CD4-positive, alpha-beta T cell (primary cell): ENCODE results near the gene CDYL2. TPM values are rescaled to one million over a fixed set of nuclear protein-coding genes. Genes with fewer than 3 reads are reported as not detected.

ENCODE experiments used
- ATAC-seq: fragments of 200-7000 bp; cut with Tn5 transposase; one replicate; pipeline ENCODE4 v1.10.0; 2022; ENCODE audit warnings: mild to moderate bottlenecking; ENCODE audit not compliant: poor library complexity
- CTCF ChIA-PET: fragments of 350-600 bp; sonication (Branson Sonifier 250); formaldehyde crosslinking; loops from one replicate; lab custom pipeline; 2021; ENCODE audit warnings: antibody characterized with exemption, inconsistent platforms; lab: Charles Lee
- POLR2A ChIA-PET: fragments of 350-600 bp; sonication (Branson Sonifier 250); formaldehyde crosslinking; loops from one replicate; lab custom pipeline; 2021; ENCODE audit warnings: antibody characterized with exemption, inconsistent platforms; lab: Charles Lee
- DNase-seq, 14 experiments: peaks; one replicate each; pipeline ENCODE4 v3.0.0-alpha.2; 2013 to 2020; ENCODE audit warnings: mixed read lengths in 2 of 14
- H3K27ac ChIP-seq, 2 donors: one replicate each; pipeline versions ENCODE4 v1.5.1 to v1.7.0; 2013; ENCODE audit warnings: low read length in 2 of 2, low read depth in 1 of 2, mild to moderate bottlenecking in 1 of 2
- H3K27me3 ChIP-seq, 2 experiments: 1 replicate in 1 of 2; 2 replicates in 1 of 2; pipeline versions ENCODE4 v1.6.1 to v1.7.0; 2013; ENCODE audit warnings: low read length in 2 of 2, control low read depth in 1 of 2, mild to moderate bottlenecking in 1 of 2, moderate library complexity in 1 of 2; ENCODE audit not compliant: insufficient read depth in 2 of 2, control insufficient read depth in 1 of 2
- H3K36me3 ChIP-seq: one replicate; pipeline ENCODE4 v1.6.1; 2013; ENCODE audit warnings: low read length, control low read depth; ENCODE audit not compliant: insufficient read depth
- H3K4me1 ChIP-seq: one replicate; pipeline ENCODE4 v1.6.1; 2013; ENCODE audit warnings: low read length, control low read depth; ENCODE audit not compliant: insufficient read depth
- H3K4me3 ChIP-seq: one replicate; pipeline ENCODE4 v1.5.1; 2013; ENCODE audit warnings: mild to moderate bottlenecking, low read length, moderate library complexity
- H3K9me3 ChIP-seq, 2 experiments: 1 replicate in 1 of 2; 2 replicates in 1 of 2; pipeline versions ENCODE4 v1.6.1 to v1.7.0; 2013; ENCODE audit warnings: low read length in 2 of 2, mild to moderate bottlenecking in 2 of 2, control low read depth in 1 of 2, moderate library complexity in 1 of 2; ENCODE audit not compliant: control insufficient read depth in 1 of 2, insufficient read depth in 1 of 2
- H3K27ac Mint-ChIP-seq: one replicate; pipeline ENCODE4 v1.8.0; 2020; ENCODE audit warnings: mixed read lengths
- H3K27me3 Mint-ChIP-seq: one replicate; pipeline ENCODE4 v1.8.0; 2021; ENCODE audit warnings: mixed read lengths
- H3K36me3 Mint-ChIP-seq: one replicate; pipeline ENCODE4 v1.8.0; 2021; ENCODE audit warnings: low read depth, mixed read lengths
- H3K4me1 Mint-ChIP-seq: one replicate; pipeline ENCODE4 v1.8.0; 2021; ENCODE audit warnings: low read depth, mixed read lengths
- H3K4me3 Mint-ChIP-seq: one replicate; pipeline ENCODE4 v1.8.0; 2020; ENCODE audit warnings: mild to moderate bottlenecking, mixed read lengths
- H3K9me3 Mint-ChIP-seq: one replicate; pipeline ENCODE4 v1.8.0; 2020; ENCODE audit warnings: mixed read lengths
- intact Hi-C, 2 experiments: fragments of 100-400 bp; cut with DNase I in 1 of 2; cut with micrococcal nuclease in 1 of 2; formaldehyde crosslinking; loops; one replicate each; pipeline versions ENCODE4 v1.15.1 to v1.9.0; 2023 to 2025; cut with DNase I, micrococcal nuclease
- total RNA-seq, 174 experiments: library from RNA in 2 of 174; stranded (reverse) in 2 of 174; gene quantifications; one replicate each; pipeline ENCODE4 v1.2.3 and lab custom pipeline; 2021 to 2026
- TF ChIP-seq, protein P1 (sequence below): fragments of 200-600 bp; IDR thresholded peaks from one replicate; pipeline ENCODE4 v1.8.0; 2022; ENCODE audit warnings: antibody characterized with exemption, mild to moderate bottlenecking

Gene CDYL2
- total RNA-seq, 2 experiments from 2014 or later, result 14.3 to 15.8 TPM

DNA sequence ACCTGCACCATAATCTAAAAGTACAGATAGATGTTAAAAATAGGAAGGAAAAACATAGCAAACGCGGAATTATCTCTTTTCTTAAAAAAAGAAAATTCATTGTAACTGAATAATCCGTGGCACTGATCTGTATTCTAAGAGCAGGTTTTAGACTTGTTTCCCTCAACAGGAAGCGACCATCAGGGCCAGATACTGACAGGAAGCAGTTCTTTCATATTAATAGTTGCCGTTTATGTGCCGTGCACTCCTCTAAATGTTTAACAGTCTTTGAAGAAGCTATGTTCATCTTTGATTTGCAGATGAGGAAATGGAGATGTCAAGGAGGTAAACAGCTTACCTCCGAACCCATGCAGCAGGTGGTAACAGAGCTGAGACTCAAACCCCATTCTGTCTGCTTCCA is 240.0 kb downstream of the CDYL2 start:
- no peaks in the 10 kb centered on the region for H3K27me3 Mint-ChIP-seq
- no peaks in the 10 kb centered on the region for H3K9me3 Mint-ChIP-seq
- ATAC-seq, result peak; percentile 67

DNA sequence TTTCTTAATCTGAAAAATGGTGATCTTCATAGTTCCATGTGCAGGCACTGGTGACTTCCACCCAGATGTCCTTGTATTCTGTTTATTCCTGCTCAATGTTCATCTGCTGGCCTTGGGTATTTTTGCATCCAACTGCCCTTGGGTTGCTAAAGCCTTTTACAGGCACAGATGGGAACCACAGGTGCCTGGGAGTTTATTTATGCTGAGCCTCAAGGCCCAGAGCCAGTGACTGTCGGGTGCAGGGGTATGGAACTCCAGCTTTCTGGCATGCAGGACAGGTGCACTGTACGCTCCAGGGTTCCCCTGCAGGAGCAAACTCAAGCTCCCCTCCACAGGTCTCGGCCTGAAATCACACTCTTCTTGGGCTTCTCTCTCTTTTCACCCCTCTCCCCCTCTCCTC is 241.3 kb downstream of the CDYL2 start:
- POLR2A ChIA-PET, result interaction anchor here (0.9 kb wide), 1 partner anchor 28 kb away, joined by 3 read pairs; no protein-coding TSS in a partner anchor
- no peak for ATAC-seq
- H3K36me3 ChIP-seq, result no peaks in the 10 kb centered on the region
- no peaks in the 10 kb centered on the region for H3K36me3 Mint-ChIP-seq
- no peak overlapping the region for H3K27ac Mint-ChIP-seq
- H3K4me3 ChIP-seq, result no peak overlapping the region
- no peaks in the 10 kb centered on the region for H3K9me3 Mint-ChIP-seq
- DNase-seq, result no peak
- no peak overlapping the region for H3K4me3 Mint-ChIP-seq
- TF ChIP-seq, protein P1, sequence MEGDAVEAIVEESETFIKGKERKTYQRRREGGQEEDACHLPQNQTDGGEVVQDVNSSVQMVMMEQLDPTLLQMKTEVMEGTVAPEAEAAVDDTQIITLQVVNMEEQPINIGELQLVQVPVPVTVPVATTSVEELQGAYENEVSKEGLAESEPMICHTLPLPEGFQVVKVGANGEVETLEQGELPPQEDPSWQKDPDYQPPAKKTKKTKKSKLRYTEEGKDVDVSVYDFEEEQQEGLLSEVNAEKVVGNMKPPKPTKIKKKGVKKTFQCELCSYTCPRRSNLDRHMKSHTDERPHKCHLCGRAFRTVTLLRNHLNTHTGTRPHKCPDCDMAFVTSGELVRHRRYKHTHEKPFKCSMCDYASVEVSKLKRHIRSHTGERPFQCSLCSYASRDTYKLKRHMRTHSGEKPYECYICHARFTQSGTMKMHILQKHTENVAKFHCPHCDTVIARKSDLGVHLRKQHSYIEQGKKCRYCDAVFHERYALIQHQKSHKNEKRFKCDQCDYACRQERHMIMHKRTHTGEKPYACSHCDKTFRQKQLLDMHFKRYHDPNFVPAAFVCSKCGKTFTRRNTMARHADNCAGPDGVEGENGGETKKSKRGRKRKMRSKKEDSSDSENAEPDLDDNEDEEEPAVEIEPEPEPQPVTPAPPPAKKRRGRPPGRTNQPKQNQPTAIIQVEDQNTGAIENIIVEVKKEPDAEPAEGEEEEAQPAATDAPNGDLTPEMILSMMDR, result no peak
- peaks cover 20% of the 10 kb centered on the region for H3K4me1 Mint-ChIP-seq
- CTCF ChIA-PET, result no interaction called here
- H3K27ac ChIP-seq, result no peak overlapping the region
- no peaks in the 10 kb centered on the region for H3K27me3 ChIP-seq
- no peaks in the 10 kb centered on the region for H3K9me3 ChIP-seq
- H3K4me1 ChIP-seq, result peaks cover 17% of the 10 kb centered on the region
- no peaks in the 10 kb centered on the region for H3K27me3 Mint-ChIP-seq
- intact Hi-C loops, result no loop called here

More for the DNA sequence above, 240.0 kb downstream of the CDYL2 start:
- Mint-ChIP-seq H3K4me1 (peaks cover 27% of the 10 kb centered on the region), H3K36me3 (no peaks in the 10 kb centered on the region), H3K4me3 (peak overlapping the region; percentile 48), H3K27ac (peak overlapping the region; percentile 77)
- Histone ChIP-seq H3K4me1 (peaks cover 22% of the 10 kb centered on the region), H3K36me3 (no peaks in the 10 kb centered on the region), H3K9me3 (no peaks in the 10 kb centered on the region), H3K4me3 (no peak overlapping the region), H3K27ac (peak overlapping the region in 1 of 2 donors; percentile 25), H3K27me3 (no peaks in the 10 kb centered on the region)
- TF ChIP-seq, protein P1, result no peak
- CTCF ChIA-PET, result no interaction called here
- POLR2A ChIA-PET, result interaction anchor here (1.2 to 1.6 kb wide), 3 partner anchors 10 to 27 kb away, joined by 6 to 9 read pairs (median 7); no protein-coding TSS in a partner anchor
- DNase-seq, result peak in 3 of 14 experiments; percentile 21 to 41 (median 21)
- intact Hi-C loops, result no loop called here

DNA sequence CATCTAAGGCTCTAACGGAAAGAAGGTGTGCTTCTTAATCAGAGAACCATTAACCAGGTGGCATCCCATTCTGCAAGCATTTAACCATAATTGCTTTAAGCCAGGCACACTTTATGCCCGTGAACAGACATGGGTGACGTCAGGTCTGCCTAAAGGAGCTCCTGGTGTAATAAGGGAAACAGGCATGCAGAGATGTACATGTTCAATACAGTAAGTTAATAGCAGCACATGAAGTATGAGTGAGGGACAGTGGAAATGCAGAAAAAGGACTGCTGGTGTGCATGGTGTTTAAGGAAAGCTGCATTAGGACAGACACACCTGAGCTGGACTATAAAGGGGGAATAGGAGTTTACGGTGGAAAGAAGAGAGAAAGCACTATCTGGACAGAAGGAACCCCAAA is 245.0 kb downstream of the CDYL2 start:
- CTCF ChIA-PET, result no interaction called here
- no peak overlapping the region for H3K27ac Mint-ChIP-seq
- Histone ChIP-seq H3K36me3 (no peaks in the 10 kb centered on the region), H3K4me1 (peaks cover 7% of the 10 kb centered on the region), H3K27me3 (no peaks in the 10 kb centered on the region), H3K4me3 (no peak overlapping the region), H3K9me3 (no peaks in the 10 kb centered on the region), H3K27ac (no peak overlapping the region)
- ATAC-seq (no peak), DNase-seq (no peak)
- TF ChIP-seq, protein P1, result no peak
- H3K27me3 Mint-ChIP-seq, result no peaks in the 10 kb centered on the region
- H3K4me1 Mint-ChIP-seq, result peaks cover 13% of the 10 kb centered on the region
- no peak overlapping the region for H3K4me3 Mint-ChIP-seq
- no peaks in the 10 kb centered on the region for H3K9me3 Mint-ChIP-seq
- POLR2A ChIA-PET, result no interaction called here
- no peaks in the 10 kb centered on the region for H3K36me3 Mint-ChIP-seq
- intact Hi-C loops, result no loop called here
